ENCODE measurements around the gene UBXN1.

Gene UBXN1

GRCh38 chr11:62678770-62679696 is at the start of gene UBXN1:
Gene UBXN1 (minus strand): TSS chr11:62679073. CDS start chr11:62678923, 150 bp downstream.
- DNase-seq (ENCODE audit: low spot score): peak; percentile 86

DNA sequence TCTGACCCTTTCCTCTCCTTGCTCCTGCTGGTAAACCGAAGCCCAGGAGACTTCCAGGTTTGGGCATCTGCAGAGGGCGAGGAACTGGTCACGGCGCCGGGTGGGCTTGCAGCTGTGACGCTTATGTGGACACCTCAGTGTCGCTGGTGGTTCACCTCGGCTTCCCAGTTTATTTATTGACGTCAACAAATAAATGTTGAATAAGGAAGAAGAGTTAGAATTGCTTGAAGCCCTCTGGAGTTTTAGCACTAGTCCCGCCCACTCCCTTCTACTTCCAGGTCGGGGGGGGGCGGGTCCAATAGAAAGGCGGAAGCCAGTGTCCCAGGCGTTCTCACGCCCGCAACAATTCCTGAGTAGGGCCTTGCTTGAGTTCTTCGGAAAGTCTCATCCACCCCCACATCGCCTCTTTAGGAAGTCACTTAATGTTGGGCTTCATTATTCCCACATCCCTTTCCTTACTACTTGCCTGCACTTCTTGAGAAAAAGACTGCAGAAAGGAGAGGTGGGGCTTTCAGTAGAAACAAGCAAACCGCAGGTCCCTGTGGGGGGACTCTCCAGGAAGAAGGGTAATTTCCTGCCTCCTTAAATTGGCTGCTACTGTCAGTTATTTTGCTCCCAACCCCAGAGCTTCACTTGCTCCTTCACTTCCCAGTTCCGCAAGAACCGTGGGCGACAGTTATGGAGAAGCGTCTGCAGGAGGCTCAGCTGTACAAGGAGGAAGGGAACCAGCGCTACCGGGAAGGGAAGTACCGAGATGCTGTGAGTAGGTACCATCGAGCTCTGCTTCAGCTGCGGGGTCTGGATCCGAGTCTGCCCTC is 49.5 kb upstream of the UBXN1 start, which contains the start of gene TTC9C:
TSS of gene TTC9C (plus strand) at position 316 of the 818 bp plus-strand sequence. CDS start at position 679, 363 bp downstream.
- peak; percentile 78 for DNase-seq (ENCODE audit: low spot score)

GRCh38 chr11:62727872-62728170 is 48.9 kb upstream of the UBXN1 start:
- DNase-seq (ENCODE audit: low spot score): peak; percentile 96

- peak; percentile 99 for DNase-seq (ENCODE audit: low spot score)
Measured at GRCh38 chr11:62727165-62727871, 48.4 kb upstream of the UBXN1 start, which contains the start of gene HNRNPUL2. Gene HNRNPUL2 (minus strand): TSS chr11:62727457. CDS start chr11:62727156, 301 bp downstream.

DNA sequence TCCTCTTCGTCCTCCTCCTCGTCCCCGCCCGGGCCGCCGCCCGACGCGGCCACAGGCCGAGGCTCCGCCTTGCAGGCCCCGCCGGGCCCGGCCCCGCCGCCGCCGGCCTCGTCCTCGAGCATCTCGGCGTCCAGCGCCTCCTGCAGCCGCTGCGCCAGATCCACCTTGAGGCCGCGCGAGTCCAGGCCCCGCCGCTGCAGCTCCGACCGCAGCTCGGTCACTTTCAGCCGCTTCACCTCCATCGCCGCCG is 48.0 kb upstream of the UBXN1 start:
- DNase-seq (ENCODE audit: low spot score): no peak

DNA sequence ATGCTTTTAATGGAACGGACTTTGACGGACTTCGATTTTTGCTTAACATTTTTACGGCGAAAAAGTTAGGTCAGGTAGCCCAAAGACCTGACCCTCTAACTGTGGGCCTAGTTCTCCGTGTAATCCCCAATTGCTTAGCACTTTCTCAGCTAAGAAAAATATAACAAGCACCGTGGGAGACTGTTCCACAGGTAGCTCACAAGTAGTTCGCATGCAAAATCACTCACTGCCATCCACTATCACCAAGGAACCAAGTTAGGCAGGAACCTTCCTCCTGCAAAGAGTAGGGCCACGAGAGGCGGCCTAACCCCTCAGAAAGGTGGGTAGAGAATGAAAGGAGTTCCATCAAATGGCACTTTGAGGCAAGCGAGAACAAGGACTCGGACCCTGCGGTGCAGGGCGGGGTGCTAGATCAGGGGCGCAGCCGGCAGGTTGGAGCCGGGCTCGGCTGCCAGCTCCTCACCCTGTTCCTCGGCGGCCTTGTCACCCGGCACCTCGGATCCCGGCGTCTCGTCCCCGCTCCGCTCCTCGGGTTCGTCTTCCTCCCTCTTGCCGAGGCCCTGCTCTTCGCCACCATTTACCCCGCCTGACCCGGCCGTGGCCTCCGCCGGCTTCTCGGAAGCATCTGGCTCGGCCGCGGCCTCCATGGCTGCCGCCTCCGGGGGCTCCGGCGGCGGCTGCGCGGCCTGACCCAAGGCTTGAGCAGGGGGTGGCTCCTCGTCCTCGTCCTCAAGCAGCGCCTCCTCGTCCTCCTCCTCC is 47.5 kb upstream of the UBXN1 start:
- DNase-seq (ENCODE audit: low spot score): no peak

DNA sequence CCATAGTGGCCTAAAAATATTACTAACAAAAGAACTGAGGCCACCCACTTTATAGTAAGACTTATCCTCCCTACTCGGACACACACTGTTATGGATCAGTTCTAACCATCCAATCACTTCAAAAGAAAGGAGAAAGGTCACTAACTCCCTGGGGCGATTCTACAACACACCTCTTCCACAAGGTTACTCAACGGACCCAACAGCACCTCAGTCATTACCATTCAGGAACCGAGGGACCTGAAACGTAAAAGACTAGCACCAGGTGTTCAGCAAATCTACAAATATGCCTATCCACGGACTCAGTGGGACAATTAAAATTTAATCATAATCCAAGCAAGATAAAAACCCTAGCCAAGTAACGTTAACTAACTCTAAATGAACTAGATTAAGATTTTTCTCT is 46.8 kb upstream of the UBXN1 start:
- no peak for DNase-seq (ENCODE audit: low spot score)

DNA sequence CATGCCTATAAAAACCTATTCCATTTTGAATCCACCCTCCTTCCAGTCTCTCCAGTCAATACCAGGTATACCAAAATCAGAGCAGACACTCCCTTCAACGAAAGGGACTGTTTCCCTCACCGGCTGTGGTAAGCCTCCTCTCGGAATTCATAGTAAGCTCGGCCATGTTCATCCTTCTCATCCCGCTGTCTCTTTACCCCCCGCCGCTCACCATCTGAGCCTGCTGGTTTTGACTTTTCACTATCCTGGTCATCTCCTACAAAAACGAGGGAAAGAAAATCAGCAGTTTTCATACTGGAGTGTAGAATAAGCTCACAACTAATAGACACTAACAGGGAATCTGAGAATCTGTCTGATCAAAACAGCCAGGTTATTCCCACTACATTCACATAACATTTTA is 45.3 kb upstream of the UBXN1 start:
- DNase-seq (ENCODE audit: low spot score): no peak

- DNase-seq (ENCODE audit: low spot score): no peak
Measured at GRCh38 chr11:62721994-62722393, 43.1 kb upstream of the UBXN1 start.

DNA sequence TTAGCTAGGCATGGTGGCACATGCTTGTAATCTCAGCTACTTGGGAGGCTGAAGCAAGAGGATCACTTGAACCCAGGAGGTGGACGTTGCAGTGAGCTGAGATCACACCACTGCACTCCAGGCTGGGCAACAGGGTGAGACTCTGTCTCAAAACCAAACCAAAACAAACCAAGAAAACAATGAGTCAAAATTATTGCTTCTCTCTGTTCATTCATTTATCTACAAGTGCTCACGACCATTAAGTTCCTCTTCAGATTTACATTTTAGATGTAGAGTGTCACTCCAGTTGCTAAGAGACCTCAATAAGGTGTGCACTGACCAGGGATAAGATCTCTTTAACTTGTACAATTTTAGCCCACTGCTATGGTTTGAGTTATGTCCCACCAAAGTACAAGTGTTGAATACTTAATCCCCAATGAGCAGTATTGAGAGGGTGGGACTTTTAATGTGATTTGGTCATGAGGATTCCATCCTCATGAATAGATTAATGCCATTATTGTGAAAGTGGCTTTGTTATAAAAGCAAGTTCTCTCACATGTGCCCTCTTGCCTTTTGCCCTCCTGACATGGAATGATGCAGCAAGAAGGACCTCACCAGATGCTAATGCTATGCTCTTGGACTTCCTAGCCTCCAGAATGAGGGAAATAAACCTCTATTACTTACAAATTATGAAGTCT is 40.6 kb upstream of the UBXN1 start:
- no peak for DNase-seq (ENCODE audit: low spot score)

GRCh38 chr11:62716816-62717215 is 37.9 kb upstream of the UBXN1 start:
- no peak for DNase-seq (ENCODE audit: low spot score)

GRCh38 chr11:62716206-62716605 is 37.3 kb upstream of the UBXN1 start:
- no peak for DNase-seq (ENCODE audit: low spot score)

DNA sequence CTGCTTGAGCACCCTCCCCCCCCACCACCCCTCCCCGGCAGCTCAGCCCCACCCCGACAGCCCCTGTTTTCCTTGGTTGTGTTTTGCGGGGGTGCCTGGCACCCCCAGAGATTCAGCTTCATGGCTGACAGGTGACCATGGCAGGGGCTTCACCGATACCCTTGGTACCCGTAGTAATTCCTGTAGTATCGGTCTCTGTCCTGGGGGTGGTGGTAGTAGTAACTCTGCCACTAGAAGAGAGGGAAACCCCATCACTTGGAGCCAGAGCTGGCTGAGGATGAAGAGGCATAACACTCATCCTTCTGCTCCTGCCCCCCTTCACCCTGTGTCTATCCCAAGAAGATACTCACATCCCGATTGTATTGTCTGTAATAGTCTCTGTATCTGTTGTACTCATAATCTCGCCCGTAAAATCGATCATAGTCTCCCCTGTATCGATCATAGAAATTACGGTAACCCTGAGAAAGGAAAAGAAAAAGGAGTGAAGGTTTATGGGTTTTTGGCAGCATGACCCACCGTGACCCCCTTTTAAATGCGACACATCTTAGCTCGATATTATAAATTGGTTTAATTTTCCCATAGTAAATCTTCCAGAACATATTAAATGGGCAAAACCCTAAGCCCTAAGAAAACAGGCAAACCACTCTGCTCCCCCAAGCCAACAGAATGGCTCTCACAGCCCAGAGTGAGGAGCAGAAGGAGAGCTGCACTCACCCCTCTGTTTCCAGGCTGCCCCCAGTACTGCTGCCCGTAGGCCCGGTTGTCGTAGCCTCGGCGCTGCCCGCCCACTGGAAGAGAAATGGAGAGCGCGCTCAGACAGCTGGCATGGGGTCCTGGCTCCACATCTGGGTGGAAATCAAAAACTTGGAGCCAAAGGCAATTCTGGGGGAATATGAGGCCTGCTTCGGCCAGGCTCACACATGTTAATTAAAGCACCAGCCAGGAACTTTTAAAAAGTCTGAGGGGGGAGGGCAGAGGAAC is 36.6 kb upstream of the UBXN1 start:
- no peak for DNase-seq (ENCODE audit: low spot score)

DNA sequence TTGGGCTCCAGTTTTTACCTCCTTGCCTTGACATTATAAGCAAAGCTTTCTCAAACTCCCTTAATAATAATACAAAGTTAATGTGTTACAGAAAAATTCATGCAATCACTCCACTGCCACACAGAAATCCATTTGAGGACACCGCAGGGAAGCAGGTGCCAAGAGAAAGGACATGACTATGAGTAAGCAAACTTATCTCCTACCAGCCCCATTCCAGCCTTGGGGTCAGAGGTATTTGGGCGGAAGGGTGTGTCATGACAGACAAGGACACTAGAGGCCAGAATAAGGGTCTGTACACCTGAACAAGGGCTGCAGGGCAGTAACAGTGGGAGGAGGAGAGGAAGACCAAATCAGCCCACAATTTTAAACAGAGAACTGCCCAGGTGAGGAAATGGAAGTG is 34.5 kb upstream of the UBXN1 start:
- no peak for DNase-seq (ENCODE audit: low spot score)

DNA sequence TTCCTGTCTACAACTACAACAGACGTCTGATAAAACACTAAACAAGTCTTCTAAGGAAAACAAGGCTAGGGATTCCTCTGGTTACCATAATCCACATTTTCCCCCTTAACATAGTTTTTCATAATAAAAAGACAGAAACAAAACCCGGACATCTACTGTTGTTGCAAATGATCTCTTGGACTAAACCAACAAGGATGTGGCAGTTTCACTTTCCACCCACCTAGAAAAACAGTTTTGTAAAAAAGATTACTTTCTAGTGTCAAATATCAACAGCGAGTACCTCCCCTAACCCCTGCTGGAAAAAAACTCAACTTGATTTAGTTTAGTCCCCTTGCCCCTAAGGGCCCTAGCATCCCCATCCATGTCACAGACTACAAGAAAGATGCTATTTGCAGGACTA is 34.0 kb upstream of the UBXN1 start:
- DNase-seq (ENCODE audit: low spot score): peak; percentile 21

DNA sequence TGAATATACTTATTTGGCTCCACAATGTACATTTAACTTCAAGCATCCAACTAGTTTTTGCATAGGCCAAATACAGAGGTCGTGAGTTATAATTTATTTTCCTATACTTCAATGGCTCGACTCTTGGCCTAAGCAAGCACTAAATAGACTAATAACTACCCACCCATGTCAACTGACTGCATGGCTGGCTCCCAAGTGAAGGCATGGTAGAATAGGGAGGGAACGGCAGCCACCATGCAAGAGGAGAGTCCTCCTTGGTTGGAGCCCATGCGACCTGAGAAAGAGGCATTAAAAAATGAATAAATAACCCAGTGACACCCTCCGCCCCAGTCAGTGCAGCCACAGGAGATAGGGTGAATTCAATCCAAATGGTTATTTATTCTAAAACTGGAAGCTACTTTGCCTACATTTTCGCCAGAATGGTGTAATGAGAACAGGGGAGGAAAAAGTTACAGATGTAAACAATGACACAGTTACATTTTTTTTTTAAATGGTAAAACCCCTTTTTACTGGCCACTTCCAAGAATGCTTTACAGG is 33.5 kb upstream of the UBXN1 start:
- no peak for DNase-seq (ENCODE audit: low spot score)

- DNase-seq (ENCODE audit: low spot score): no peak
Measured at GRCh38 chr11:62710001-62710345, 31.1 kb upstream of the UBXN1 start.

DNA sequence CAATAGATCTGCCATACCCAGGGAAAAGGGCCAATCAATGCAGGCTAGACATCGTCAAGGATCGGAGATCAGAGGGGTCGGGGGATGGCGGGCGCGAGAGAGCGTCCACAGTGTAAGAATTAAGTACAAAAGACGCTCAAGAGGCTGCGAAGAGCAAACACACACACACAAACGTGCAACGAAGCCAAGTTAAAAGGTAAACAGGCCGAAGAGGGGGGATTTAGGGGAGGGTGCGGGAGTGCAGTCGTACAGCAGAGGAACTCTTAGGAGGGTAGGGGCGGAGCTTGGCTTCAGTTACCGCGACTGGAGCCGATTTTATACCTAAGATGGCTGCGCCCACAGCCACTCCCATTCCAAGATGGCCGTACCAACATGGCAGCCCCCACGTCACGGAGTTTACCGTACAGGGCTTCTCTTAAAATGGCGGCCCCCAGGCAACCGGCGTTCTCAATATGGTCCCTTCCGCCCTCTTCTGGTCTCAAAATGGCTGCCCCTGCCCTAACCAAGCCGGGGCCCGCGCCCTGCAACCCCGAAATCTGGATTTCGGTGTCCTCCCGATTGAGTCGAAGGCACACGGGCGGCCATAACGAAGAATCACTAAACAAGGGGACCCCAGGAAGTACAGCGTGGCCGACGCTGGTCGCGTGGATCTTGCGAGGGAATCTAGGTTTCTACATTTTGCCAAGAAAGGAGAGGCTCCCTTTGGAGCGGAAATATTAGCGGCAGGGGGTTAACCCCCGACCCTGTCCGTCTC is 30.6 kb upstream of the UBXN1 start:
- peak; percentile 98 for DNase-seq (ENCODE audit: low spot score)

DNA sequence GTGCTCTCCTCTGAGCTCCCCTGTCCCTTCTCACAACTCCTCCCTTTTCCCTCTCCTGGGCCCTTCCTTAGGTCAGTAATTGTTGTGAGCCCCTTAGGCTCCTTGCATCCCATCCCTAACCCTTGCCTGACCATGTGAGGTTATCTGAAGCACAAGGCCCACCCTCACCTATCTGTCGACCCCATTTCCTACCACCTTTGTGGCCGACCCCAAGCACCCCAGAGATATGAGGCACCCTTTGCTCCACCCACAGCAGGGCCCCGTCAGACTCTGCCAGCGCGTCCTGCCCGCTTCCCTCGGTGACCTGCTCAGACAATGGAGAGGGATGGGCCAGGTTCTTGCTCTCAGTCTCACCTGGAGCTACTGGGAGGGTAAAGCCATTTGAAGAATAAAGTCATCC is 29.9 kb upstream of the UBXN1 start:
- peak; percentile 54 for DNase-seq (ENCODE audit: low spot score)

All from CD4-positive, alpha-beta T cell treated with Interleukin-2 at 100 ng/mL for 4 hours (primary cell).